ENCODE measurements around the gene SAPCD2. TPM values are rescaled to one million over a fixed set of nuclear protein-coding genes. Genes with fewer than 3 reads are reported as not detected.

Gene SAPCD2
- total and polyA plus RNA-seq, 10 donors, result 0.76 to 6.5 (median 2.4) TPM

DNA sequence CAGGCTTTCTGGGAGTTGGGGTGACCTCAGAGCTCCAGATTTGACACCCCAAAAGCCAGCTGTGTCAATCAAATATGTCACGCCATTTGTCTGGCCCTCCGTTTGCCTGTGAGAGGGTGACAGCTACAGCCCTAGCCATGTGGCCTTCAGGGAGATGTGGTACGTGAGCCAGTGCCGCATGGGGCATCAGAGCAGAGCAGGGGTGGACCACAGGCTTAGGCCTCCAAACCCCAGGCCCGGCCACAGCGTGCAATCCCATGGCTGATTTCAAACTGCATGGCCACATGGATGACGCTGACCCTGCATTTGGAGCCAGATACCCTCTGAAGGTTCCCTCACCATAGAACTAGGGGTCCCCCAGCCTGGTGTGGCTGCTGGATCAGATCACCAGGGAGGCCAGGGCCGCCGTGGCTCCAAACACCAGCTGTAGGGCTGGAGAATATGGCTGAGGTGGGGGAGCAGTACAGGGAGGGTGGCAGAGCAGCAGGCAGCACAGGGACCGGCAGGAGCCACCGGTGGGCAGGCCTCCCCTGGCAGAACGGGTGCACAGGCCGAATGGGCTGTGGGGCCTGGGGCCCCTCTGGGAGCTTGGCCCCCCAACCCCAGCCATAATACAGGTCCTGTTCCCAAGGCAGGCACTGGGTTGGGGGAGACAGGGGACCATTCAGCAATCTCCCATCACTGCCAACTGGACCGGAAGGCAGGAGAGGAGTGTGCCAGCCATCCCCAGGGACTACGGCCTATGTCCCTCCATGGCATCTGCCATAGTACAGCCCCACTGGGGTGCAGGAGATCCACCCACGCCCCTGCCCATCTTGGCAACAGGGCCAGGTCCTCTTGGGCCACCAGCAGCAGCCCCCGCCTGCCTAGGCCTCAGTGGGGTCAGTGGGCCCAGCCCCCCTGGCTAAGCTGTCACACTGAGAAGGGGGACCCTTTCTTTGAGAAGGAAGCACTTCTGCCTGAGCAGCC is 1.5 kb downstream of the SAPCD2 start:
- H3K4me3 ChIP-seq, result peak overlapping the region in 4 of 8 donors; percentile 1 to 84 (median 37)
- peaks cover 9 to 76% (median 38%) of the 10 kb centered on the region in 6 donors for H3K4me1 ChIP-seq
- DNase-seq, result peak; percentile 78
- H3K36me3 ChIP-seq, result peaks cover 0 to 5% (median 0%) of the 10 kb centered on the region in 6 donors
- no peaks in the 10 kb centered on the region for H3K9me3 ChIP-seq
- intact Hi-C loops (cut with DNase I; ENCODE audit: low total_unique reads), result loop anchor here (10.0 kb wide), 1 partner anchor 284 kb away; no protein-coding TSS in a partner anchor
- no peak overlapping the region for H3K27ac ChIP-seq
- WGBS, 5 donors, result 83 to 95% (median 92%) methylated on average over 10 to 17 of the region's 17 CpGs
- peaks cover 0 to 22% (median 7%) of the 10 kb centered on the region in 7 donors for H3K27me3 ChIP-seq (replicated peaks in 1 of 7)
- no peak for TF ChIP-seq POLR2AphosphoS5 (IDR thresholded peaks at IDR 0.05)

DNA sequence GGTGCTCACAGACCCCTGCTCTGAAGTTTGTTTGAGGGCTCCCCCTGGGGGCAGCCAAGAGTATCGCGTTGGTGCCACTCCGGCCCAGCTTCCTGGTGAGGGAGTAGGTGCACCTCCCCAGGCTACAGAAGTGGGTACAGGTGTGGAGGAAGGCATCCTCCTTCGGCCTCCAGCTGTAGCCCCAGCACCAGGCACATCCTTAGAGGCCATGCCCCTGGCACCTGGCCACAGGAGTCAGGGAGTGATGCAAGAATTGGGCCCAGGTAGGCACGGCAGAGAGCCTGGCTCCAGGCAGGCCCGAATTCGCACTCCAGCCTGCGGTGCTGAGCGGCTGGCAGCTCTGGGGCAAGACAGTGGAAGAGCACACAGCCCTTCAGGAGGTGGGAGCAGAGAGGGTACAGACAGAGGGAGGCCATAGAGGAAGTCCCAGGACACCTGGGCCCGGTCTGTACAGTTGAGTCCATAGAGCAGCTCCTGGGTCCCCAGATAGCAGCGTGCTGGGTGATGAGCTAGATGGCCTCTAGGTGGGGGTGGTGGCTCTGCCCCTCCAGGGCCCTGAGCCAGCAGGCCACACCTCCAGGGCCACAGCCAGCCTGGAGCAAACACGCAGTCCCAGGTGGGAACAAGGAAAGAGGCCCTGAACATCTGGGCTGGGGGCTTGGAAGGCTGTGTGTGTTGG is 2.4 kb downstream of the SAPCD2 start:
- WGBS, 5 donors, result 56 to 59% (median 57%) methylated on average over 12 of the region's 12 CpGs
- peak; percentile 95 for DNase-seq
- Histone ChIP-seq H3K4me3 (no peak overlapping the region), H3K27ac (no peak overlapping the region), H3K36me3 (peaks cover 0 to 5% (median 0%) of the 10 kb centered on the region in 6 donors), H3K4me1 (peaks cover 9 to 72% (median 39%) of the 10 kb centered on the region in 6 donors), H3K27me3 (replicated peaks in 1 of 7) (peaks cover 0 to 22% (median 7%) of the 10 kb centered on the region in 7 donors), H3K9me3 (no peaks in the 10 kb centered on the region)
- TF ChIP-seq, protein P1, sequence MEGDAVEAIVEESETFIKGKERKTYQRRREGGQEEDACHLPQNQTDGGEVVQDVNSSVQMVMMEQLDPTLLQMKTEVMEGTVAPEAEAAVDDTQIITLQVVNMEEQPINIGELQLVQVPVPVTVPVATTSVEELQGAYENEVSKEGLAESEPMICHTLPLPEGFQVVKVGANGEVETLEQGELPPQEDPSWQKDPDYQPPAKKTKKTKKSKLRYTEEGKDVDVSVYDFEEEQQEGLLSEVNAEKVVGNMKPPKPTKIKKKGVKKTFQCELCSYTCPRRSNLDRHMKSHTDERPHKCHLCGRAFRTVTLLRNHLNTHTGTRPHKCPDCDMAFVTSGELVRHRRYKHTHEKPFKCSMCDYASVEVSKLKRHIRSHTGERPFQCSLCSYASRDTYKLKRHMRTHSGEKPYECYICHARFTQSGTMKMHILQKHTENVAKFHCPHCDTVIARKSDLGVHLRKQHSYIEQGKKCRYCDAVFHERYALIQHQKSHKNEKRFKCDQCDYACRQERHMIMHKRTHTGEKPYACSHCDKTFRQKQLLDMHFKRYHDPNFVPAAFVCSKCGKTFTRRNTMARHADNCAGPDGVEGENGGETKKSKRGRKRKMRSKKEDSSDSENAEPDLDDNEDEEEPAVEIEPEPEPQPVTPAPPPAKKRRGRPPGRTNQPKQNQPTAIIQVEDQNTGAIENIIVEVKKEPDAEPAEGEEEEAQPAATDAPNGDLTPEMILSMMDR (IDR thresholded peaks at IDR 0.05 in 8 of 11, conservative IDR thresholded peaks at IDR 0.05 in 3 of 11), result peak; percentile 72 to 94 (median 85)
- TF ChIP-seq POLR2A (IDR thresholded peaks at IDR 0.05) (no peak), POLR2AphosphoS5 (IDR thresholded peaks at IDR 0.05) (no peak)
- intact Hi-C loops (cut with DNase I; ENCODE audit: low total_unique reads), result loop anchor here (10.0 kb wide), 1 partner anchor 283 kb away; no protein-coding TSS in a partner anchor

DNA sequence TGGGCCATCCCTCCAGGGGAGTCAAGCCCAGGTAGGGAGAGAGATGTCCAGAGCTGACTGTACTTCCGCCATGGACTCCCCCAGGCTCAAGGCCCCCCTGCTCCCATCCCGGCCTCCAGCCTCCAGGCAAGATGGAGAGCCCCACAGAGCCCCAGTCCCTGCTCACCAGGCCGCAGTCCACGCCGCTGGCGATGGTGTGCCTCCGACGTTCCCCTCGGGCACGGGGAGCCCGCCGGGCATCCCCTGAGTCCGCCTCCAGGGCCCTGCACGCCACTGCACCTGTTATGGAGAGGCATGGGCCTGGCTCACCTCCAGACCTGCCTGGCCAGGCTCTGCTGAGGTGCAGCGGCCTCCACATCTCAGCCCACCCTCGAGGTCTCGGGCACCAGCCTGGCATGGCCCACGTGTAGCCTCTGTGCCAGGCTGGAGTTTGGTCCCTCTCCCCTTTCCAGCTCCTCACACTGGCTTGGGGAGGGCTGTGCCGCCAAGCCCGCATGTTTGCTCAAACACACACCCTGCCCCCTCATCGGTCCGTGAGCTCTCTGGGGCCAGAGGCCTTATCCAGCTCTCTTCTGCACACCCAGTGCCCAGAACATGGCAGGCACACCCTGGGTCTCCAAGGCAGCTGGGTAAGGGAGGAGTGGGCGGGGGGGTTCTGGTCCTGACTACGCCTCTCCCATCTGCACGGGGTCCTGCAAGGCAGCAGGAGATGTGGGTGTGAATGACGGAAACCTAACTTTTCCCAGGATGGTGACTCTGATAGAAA is 4.1 kb downstream of the SAPCD2 start:
- WGBS, 5 donors, result 91 to 98% (median 96%) methylated on average over 18 to 26 of the region's 26 CpGs
- peaks cover 9 to 55% (median 37%) of the 10 kb centered on the region in 6 donors for H3K4me1 ChIP-seq
- TF ChIP-seq POLR2A (IDR thresholded peaks at IDR 0.05) (no peak), POLR2AphosphoS5 (IDR thresholded peaks at IDR 0.05) (no peak)
- TF ChIP-seq, protein P1 (IDR thresholded peaks at IDR 0.05 in 8 of 11, conservative IDR thresholded peaks at IDR 0.05 in 3 of 11), result peak in 1 of 11 experiments; percentile 9
- H3K4me3 ChIP-seq, result no peak overlapping the region
- H3K9me3 ChIP-seq, result no peaks in the 10 kb centered on the region
- intact Hi-C loops (cut with DNase I; ENCODE audit: low total_unique reads), result loop anchor here (10.0 kb wide), 1 partner anchor 281 kb away; no protein-coding TSS in a partner anchor
- peaks cover 0 to 22% (median 7%) of the 10 kb centered on the region in 7 donors for H3K27me3 ChIP-seq (replicated peaks in 1 of 7)
- DNase-seq, result no peak
- H3K27ac ChIP-seq, result no peak overlapping the region
- peaks cover 0 to 5% (median 0%) of the 10 kb centered on the region in 6 donors for H3K36me3 ChIP-seq

Measured in spleen (tissue), 11 donors.